GM12864 (cell line): ENCODE measurements around the gene CAMSAP2.

ENCODE experiments used
- DNase-seq: peaks from one replicate; pipeline ENCODE4 v3.0.0-alpha.2; 2011; ENCODE audit warnings: low read depth
- H3K4me3 ChIP-seq: 2 replicates; pipeline ENCODE4 v1.5.1; 2011; ENCODE audit warnings: mild to moderate bottlenecking, low read depth, low read length, control low read depth
- TF ChIP-seq, protein P1 (sequence below): IDR thresholded peaks from 2 replicates; pipeline ENCODE4 v1.5.1; 2011; ENCODE audit warnings: low read depth, mild to moderate bottlenecking, moderate library complexity, low read length, control low read depth, inconsistent platforms; ENCODE audit errors: missing control alignments

CAMSAP2 gene

DNA sequence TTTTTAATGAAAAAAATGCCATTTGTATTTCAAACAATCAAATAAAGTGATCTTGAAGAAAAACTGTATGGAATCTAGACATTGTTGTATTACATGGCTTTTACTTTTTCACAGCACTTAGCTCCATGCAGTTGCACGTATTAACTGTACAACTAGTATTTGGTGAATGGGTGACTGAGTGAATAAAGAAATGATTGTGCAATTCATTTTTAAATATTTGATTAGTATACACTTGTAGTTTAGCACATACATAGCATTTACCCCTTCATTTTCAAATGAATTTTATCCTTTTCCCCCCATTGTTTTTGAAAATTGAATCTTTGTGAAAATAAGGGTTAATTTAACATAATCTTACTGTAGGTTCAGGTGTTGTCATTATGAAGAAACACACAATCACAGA, 79.6 kb downstream of the CAMSAP2 start:
- DNase-seq = no peak
- no peak overlapping the region for H3K4me3 ChIP-seq
- TF ChIP-seq, protein P1, sequence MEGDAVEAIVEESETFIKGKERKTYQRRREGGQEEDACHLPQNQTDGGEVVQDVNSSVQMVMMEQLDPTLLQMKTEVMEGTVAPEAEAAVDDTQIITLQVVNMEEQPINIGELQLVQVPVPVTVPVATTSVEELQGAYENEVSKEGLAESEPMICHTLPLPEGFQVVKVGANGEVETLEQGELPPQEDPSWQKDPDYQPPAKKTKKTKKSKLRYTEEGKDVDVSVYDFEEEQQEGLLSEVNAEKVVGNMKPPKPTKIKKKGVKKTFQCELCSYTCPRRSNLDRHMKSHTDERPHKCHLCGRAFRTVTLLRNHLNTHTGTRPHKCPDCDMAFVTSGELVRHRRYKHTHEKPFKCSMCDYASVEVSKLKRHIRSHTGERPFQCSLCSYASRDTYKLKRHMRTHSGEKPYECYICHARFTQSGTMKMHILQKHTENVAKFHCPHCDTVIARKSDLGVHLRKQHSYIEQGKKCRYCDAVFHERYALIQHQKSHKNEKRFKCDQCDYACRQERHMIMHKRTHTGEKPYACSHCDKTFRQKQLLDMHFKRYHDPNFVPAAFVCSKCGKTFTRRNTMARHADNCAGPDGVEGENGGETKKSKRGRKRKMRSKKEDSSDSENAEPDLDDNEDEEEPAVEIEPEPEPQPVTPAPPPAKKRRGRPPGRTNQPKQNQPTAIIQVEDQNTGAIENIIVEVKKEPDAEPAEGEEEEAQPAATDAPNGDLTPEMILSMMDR = no peak

DNA sequence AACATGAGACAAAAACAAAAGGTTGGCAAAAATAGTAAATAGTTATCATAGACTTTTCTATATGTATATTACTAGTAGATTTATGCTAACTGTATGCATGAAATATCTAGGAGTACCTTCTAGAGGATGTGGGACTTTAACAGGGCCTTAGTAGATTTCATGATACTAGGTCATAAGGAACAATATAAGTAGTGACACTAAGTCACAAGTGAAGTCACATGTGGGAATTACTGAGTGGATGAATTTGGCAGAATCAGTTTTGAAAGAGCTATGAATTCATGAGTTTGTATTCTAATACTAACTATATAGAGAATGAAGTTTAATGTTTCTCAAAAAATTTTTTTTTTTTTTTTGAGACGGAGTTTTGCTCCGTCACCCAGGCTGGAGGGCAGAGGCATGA, 81.0 kb downstream of the CAMSAP2 start:
- TF ChIP-seq, protein P1 = no peak
- no peak overlapping the region for H3K4me3 ChIP-seq
- DNase-seq = no peak

DNA sequence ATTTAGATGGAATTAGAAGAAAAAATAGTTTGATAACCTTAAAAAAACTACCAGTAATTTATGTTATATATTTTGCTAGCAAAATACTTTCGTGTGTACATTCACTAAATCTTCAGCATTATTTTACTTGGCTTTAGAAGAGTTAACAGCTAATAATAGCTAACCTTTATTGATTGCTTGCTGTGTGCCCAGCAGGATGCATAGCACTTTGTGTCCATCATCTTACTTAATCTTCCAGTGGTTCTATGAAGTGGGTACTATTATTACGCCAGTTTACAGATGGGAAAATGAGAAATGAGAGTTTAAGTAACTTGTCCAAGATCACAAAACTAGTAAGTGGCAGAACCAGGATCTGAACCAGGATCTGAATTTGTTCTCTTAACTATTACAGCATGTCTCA, 92.4 kb downstream of the CAMSAP2 start:
- H3K4me3 ChIP-seq = no peak overlapping the region
- TF ChIP-seq, protein P1 = no peak
- DNase-seq = no peak

DNA sequence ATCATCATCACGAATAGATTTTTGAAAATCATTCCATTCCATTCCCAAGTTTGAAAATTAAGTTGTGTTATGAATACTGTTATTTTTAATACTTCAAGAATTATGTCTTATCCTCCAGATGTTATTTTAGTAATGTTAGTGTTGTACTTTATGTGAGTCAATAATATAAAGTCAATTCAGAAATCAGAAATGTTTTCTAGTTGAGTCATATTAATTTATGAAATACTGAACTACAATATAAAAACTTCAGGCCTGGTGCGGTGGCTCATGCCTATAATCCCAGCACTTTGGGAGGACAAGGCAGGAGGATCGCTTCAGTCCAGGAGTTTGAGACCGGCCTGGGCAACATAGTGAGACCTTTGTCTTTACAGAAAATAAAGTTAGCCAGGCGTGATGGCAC, 95.7 kb downstream of the CAMSAP2 start:
- TF ChIP-seq, protein P1 = no peak
- H3K4me3 ChIP-seq = no peak overlapping the region
- DNase-seq = no peak

DNA sequence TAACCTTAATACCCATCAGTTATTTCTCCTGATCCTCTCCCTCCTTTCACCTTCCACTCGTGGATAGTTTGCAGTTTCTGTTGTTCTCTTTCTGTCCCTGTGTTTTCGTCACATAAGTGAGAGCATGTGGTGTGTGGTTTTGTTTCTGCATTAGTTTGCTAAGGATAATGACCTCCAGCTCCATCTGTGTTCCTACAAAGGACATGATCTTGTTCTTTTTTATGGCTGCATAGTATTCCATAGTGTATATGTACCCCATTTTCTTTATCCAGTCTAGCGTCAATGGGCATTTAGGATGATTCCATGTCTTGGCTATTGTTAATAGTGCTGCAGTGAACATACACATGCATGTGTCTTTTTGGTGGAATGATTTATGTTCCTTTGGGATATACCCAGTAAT, 97.5 kb downstream of the CAMSAP2 start:
- TF ChIP-seq, protein P1 = no peak
- H3K4me3 ChIP-seq = no peak overlapping the region
- DNase-seq = no peak

DNA sequence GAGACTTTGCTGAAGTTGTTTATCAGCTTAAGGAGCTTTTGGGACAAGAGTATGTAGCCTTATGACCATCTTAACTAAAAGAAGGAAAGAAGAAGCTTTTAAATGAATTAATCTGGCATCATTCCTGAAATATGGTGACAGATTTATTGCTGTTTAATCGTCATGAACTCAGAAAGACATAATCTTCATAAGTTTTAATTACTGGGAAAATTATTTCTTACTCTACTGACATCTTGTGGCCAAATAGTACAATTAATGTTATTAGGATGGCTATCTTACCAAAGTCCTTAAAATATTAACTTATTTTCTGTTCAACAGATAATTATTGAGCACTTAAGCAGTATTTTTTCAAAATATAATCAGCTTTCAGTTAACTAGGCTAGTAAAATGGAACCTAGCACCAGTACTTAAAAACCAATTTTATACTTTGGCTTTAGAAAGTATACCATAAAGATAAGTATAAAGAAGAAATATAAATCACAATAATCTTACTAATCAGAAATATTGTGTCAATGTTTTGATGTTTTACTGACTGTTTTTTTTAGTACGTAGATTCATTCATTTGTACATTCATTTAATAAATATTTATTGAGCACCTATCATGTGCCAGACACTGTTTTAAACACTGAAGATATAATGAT, 99.4 kb downstream of the CAMSAP2 start:
- no peak overlapping the region for H3K4me3 ChIP-seq
- TF ChIP-seq, protein P1 = peak; percentile 20
- DNase-seq = no peak
